Liver (tissue), 9 donors: ENCODE measurements around the gene STYXL2. TPM values are rescaled to one million over a fixed set of nuclear protein-coding genes. Genes with fewer than 3 reads are reported as not detected.

Experiments
- DNase-seq: peaks from one replicate; pipeline ENCODE4 v3.0.0-alpha.2; 2017; ENCODE audit warnings: low spot score
- H3K27ac ChIP-seq, 2 donors: one replicate each; pipeline ENCODE4 v1.7.0; 2013; ENCODE audit warnings: inconsistent platforms in 2 of 2, low read length in 2 of 2, control low read depth in 1 of 2, low read depth in 1 of 2, mild to moderate bottlenecking in 1 of 2
- H3K27me3 ChIP-seq, 4 donors: one replicate each; pipeline versions ENCODE4 v1.6.1 to v1.7.0; 2013; ENCODE audit warnings: low read length in 3 of 4, inconsistent platforms in 1 of 4, mild to moderate bottlenecking in 1 of 4, moderate library complexity in 1 of 4; ENCODE audit not compliant: control insufficient read depth in 4 of 4, insufficient read depth in 4 of 4
- H3K36me3 ChIP-seq, 4 donors: one replicate each; pipeline versions ENCODE4 v1.6.1 to v1.7.0; 2013; ENCODE audit warnings: low read length in 3 of 4, mild to moderate bottlenecking in 3 of 4, low read depth in 1 of 4, moderate library complexity in 1 of 4; ENCODE audit not compliant: control insufficient read depth in 4 of 4, insufficient read depth in 3 of 4
- H3K4me1 ChIP-seq, 4 donors: one replicate each; pipeline versions ENCODE4 v1.6.1 to v1.7.0; 2013; ENCODE audit warnings: low read length in 3 of 4, mild to moderate bottlenecking in 3 of 4, moderate library complexity in 1 of 4; ENCODE audit not compliant: control insufficient read depth in 4 of 4, insufficient read depth in 4 of 4
- H3K4me3 ChIP-seq, 3 donors: one replicate each; pipeline versions ENCODE4 v1.6.1 to v1.7.0; 2013; ENCODE audit warnings: low read length in 3 of 3, control low read depth in 1 of 3, low read depth in 1 of 3, mild to moderate bottlenecking in 1 of 3
- H3K9ac ChIP-seq, 2 donors: one replicate each; pipeline ENCODE4 v1.7.0; 2013; ENCODE audit warnings: low read length in 2 of 2, mild to moderate bottlenecking in 2 of 2, moderate library complexity in 2 of 2, control low read depth in 1 of 2, low read depth in 1 of 2
- H3K9me3 ChIP-seq, 4 donors: one replicate each; pipeline versions ENCODE4 v1.6.1 to v1.7.0; 2013; ENCODE audit warnings: low read length in 3 of 4; ENCODE audit not compliant: control insufficient read depth in 4 of 4
- EGR1 ChIP-seq, 2 donors: IDR thresholded peaks; 2 replicates each; pipeline ENCODE4 v1.6.1; 2016 to 2018; ENCODE audit warnings: antibody characterized with exemption in 2 of 2, low read depth in 2 of 2
- FOXA1 ChIP-seq: IDR thresholded peaks from 2 replicates; pipeline ENCODE4 v1.6.1; 2016; ENCODE audit warnings: antibody characterized with exemption
- GABPA ChIP-seq, 2 donors: IDR thresholded peaks in 1 of 2; conservative IDR thresholded peaks in 1 of 2; 2 replicates each; pipeline ENCODE4 v1.6.1; 2016; ENCODE audit warnings: antibody characterized with exemption in 2 of 2, mild to moderate bottlenecking in 1 of 2, moderate library complexity in 1 of 2
- JUND ChIP-seq, 2 donors: IDR thresholded peaks; 2 replicates each; pipeline ENCODE4 v1.6.1; 2016; ENCODE audit warnings: antibody characterized with exemption in 2 of 2
- NR2F2 ChIP-seq: IDR thresholded peaks from 2 replicates; pipeline ENCODE4 v1.6.1; 2016; ENCODE audit warnings: antibody characterized with exemption
- SP1 ChIP-seq: IDR thresholded peaks from 2 replicates; pipeline ENCODE4 v1.6.1; 2018; ENCODE audit warnings: antibody characterized with exemption, mild to moderate bottlenecking
- TAF1 ChIP-seq: conservative IDR thresholded peaks from 2 replicates; pipeline ENCODE4 v1.6.1; 2016; ENCODE audit warnings: antibody characterized with exemption, mild to moderate bottlenecking
- WGBS: extraction: QIAGEN DNeasy Blood & Tissue Kit; methylation state at CpG from one replicate; pipeline ENCODE4 v1.1.7; 2013; 5-methylcytosine and 5-hydroxymethylcytosine counted together
- polyA plus RNA-seq, 2 donors: library from polyadenylated mRNA; stranded (reverse) in 1 of 2; unstranded in 1 of 2; fragments of 200-250 nt in 1 of 2; fragments of >200 nt in 1 of 2; fragmentation: Nextera tagmentation in 1 of 2; extraction: Ambion mirVana in 1 of 2; gene quantifications; one replicate each; pipeline versions ENCODE4 v1.2.1 to v1.2.3, GENCODE V29; 2013 to 2015
- total RNA-seq, 2 donors: library from RNA; depleted of rRNA; stranded (reverse); fragments of >200 nt; gene quantifications; one replicate each; pipeline ENCODE4 v1.2.3, GENCODE V29; 2014
- TF ChIP-seq, protein P1 (sequence below): IDR thresholded peaks from 2 replicates; pipeline ENCODE4 v1.6.1; 2016; ENCODE audit warnings: antibody characterized with exemption, mild to moderate bottlenecking
- TF ChIP-seq, protein P2 (sequence below): fragments of 150-350 bp; IDR thresholded peaks from 2 replicates; pipeline ENCODE4 v1.5.1; 2017; ENCODE audit warnings: improper control_type of control experiment, low read depth, low read length; ENCODE audit not compliant: missing input control
- TF ChIP-seq, protein P3 (sequence below): IDR thresholded peaks from 2 replicates; pipeline ENCODE4 v1.6.1; 2016; ENCODE audit warnings: antibody characterized with exemption
- TF ChIP-seq, protein P4 (sequence below): IDR thresholded peaks from 2 replicates; pipeline ENCODE4 v1.6.1; 2016; ENCODE audit warnings: antibody characterized with exemption
- TF ChIP-seq, protein P5 (sequence below): IDR thresholded peaks from 2 replicates; pipeline ENCODE4 v1.6.1; 2016; ENCODE audit warnings: antibody characterized with exemption
- donor health status: healthy.
- donor health status: healthy.
- donor health status: healthy.
- donor health status: healthy.
- donor health status: healthy.

The STYXL2 gene
- total and polyA plus RNA-seq, 4 donors: 0.28 TPM; not detected in 3

DNA sequence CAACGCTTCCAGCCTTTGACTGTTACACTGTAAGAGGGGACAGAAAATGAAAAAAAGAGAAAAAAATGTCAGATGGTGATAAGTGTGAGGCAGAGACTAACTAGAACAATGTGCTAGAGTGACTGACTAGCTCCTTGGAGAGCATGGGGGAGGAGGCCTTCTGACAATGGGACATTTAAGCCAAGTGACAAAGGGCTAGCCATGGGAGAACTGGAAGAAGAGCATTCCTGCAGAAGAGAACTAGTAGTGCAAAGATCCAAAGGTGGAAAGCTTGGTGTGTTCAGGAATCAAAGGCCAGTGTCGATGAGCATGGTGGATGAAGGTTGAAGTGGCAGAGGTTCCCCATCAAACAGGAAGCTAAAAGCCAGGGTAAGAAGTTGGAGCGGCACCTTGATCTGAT is 25.8 kb downstream of the STYXL2 start:
- no peak overlapping the region for H3K4me3 ChIP-seq
- H3K27ac ChIP-seq: no peak overlapping the region
- no peaks in the 10 kb centered on the region for H3K36me3 ChIP-seq
- DNase-seq: no peak
- H3K4me1 ChIP-seq: peaks cover 3 to 9% (median 5%) of the 10 kb centered on the region in 4 donors
- H3K27me3 ChIP-seq: peaks cover 0 to 5% (median 0%) of the 10 kb centered on the region in 4 donors
- 92% methylated on average over 3 of the region's 3 CpGs for WGBS
- H3K9me3 ChIP-seq: no peaks in the 10 kb centered on the region
- no peak for TF ChIP-seq NR2F2
- no peak overlapping the region for H3K9ac ChIP-seq

DNA sequence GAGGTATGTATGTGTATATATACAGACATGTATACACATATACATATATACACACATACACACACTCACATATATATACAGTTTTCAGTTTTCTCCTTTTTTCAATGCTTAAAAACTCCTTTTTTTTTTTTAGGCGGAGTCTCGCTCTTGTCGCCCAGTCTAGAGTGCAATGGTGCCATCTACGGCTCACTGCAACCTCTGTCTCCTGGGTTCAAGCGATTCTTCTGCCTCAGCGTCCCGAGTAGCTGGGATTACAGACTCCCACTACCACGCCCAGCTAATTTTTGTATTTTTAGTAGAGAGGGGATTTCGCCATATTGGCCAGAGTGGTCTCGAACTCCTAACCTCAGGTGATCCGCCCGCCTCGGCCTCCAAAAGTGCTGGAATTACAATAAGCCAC is 27.0 kb downstream of the STYXL2 start:
- Histone ChIP-seq H3K9ac (no peak overlapping the region), H3K4me3 (peak overlapping the region in 1 of 3 donors; percentile 26)

DNA sequence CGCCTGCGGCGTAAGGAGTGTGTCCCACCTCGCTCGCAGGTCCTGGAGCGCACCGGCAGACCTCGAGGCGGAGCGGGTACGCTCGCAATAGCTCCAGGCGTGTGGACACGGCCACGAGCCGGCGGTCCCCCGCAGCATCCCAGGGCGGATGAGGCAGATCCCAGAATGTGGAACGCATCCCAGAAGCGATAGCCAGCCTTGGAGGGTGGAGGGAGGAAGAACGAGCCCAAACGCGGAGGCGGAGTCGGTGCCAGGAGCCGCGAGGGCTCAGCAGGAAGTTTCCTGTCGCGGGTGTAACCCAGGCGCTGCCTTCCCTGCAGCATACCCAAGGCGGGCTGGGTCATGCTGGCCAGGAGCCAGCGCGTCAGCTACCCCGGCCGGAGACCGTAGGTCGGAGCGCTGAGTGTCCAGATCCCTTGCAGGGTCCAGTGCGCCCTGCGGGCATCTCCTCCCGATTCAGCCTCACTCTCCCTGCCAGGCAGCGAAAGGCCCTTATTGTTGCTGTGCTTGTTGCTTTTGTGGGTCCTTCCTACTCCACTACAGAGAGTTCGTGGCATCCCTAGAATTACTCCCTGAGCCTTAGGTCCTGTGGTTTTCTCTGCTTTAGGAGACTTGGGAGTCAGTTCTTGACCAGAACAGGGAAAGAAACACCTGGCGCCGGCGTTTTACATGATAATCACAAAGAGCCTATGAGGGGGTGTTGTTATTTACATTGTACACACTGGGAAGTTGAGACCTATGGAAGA is 27.7 kb downstream of the STYXL2 start:
- 13% methylated on average over 47 of the region's 47 CpGs for WGBS
- no peak for DNase-seq
- Histone ChIP-seq H3K4me3 (peak overlapping the region in 1 of 3 donors; percentile 26), H3K9me3 (no peaks in the 10 kb centered on the region), H3K27me3 (peaks cover 0 to 8% (median 0%) of the 10 kb centered on the region in 4 donors), H3K36me3 (no peaks in the 10 kb centered on the region), H3K27ac (no peak overlapping the region), H3K4me1 (peaks cover 3 to 9% (median 5%) of the 10 kb centered on the region in 4 donors), H3K9ac (no peak overlapping the region)
- TF ChIP-seq SP1 (no peak), FOXA1 (no peak), NR2F2 (no peak), GABPA (IDR thresholded peaks at IDR 0.05 in 1 of 2, conservative IDR thresholded peaks at IDR 0.05 in 1 of 2) (no peak), TAF1 (no peak), EGR1 (IDR thresholded peaks at IDR 0.05; ENCODE audit: low read depth in 2 of 2) (no peak), JUND (IDR thresholded peaks at IDR 0.05) (no peak)
- TF ChIP-seq, protein P1, sequence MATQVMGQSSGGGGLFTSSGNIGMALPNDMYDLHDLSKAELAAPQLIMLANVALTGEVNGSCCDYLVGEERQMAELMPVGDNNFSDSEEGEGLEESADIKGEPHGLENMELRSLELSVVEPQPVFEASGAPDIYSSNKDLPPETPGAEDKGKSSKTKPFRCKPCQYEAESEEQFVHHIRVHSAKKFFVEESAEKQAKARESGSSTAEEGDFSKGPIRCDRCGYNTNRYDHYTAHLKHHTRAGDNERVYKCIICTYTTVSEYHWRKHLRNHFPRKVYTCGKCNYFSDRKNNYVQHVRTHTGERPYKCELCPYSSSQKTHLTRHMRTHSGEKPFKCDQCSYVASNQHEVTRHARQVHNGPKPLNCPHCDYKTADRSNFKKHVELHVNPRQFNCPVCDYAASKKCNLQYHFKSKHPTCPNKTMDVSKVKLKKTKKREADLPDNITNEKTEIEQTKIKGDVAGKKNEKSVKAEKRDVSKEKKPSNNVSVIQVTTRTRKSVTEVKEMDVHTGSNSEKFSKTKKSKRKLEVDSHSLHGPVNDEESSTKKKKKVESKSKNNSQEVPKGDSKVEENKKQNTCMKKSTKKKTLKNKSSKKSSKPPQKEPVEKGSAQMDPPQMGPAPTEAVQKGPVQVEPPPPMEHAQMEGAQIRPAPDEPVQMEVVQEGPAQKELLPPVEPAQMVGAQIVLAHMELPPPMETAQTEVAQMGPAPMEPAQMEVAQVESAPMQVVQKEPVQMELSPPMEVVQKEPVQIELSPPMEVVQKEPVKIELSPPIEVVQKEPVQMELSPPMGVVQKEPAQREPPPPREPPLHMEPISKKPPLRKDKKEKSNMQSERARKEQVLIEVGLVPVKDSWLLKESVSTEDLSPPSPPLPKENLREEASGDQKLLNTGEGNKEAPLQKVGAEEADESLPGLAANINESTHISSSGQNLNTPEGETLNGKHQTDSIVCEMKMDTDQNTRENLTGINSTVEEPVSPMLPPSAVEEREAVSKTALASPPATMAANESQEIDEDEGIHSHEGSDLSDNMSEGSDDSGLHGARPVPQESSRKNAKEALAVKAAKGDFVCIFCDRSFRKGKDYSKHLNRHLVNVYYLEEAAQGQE: no peak
- TF ChIP-seq, protein P2, sequence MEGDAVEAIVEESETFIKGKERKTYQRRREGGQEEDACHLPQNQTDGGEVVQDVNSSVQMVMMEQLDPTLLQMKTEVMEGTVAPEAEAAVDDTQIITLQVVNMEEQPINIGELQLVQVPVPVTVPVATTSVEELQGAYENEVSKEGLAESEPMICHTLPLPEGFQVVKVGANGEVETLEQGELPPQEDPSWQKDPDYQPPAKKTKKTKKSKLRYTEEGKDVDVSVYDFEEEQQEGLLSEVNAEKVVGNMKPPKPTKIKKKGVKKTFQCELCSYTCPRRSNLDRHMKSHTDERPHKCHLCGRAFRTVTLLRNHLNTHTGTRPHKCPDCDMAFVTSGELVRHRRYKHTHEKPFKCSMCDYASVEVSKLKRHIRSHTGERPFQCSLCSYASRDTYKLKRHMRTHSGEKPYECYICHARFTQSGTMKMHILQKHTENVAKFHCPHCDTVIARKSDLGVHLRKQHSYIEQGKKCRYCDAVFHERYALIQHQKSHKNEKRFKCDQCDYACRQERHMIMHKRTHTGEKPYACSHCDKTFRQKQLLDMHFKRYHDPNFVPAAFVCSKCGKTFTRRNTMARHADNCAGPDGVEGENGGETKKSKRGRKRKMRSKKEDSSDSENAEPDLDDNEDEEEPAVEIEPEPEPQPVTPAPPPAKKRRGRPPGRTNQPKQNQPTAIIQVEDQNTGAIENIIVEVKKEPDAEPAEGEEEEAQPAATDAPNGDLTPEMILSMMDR: no peak
- TF ChIP-seq, protein P3, sequence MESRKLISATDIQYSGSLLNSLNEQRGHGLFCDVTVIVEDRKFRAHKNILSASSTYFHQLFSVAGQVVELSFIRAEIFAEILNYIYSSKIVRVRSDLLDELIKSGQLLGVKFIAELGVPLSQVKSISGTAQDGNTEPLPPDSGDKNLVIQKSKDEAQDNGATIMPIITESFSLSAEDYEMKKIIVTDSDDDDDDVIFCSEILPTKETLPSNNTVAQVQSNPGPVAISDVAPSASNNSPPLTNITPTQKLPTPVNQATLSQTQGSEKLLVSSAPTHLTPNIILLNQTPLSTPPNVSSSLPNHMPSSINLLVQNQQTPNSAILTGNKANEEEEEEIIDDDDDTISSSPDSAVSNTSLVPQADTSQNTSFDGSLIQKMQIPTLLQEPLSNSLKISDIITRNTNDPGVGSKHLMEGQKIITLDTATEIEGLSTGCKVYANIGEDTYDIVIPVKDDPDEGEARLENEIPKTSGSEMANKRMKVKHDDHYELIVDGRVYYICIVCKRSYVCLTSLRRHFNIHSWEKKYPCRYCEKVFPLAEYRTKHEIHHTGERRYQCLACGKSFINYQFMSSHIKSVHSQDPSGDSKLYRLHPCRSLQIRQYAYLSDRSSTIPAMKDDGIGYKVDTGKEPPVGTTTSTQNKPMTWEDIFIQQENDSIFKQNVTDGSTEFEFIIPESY: no peak
- TF ChIP-seq, protein P4, sequence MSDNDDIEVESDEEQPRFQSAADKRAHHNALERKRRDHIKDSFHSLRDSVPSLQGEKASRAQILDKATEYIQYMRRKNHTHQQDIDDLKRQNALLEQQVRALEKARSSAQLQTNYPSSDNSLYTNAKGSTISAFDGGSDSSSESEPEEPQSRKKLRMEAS: no peak
- TF ChIP-seq, protein P5, sequence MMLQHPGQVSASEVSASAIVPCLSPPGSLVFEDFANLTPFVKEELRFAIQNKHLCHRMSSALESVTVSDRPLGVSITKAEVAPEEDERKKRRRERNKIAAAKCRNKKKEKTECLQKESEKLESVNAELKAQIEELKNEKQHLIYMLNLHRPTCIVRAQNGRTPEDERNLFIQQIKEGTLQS: no peak

More for the DNA sequence above, 27.0 kb downstream of the STYXL2 start:
- Histone ChIP-seq H3K27ac (no peak overlapping the region), H3K9me3 (no peaks in the 10 kb centered on the region), H3K4me1 (peaks cover 3 to 9% (median 5%) of the 10 kb centered on the region in 4 donors), H3K27me3 (peaks cover 0 to 8% (median 0%) of the 10 kb centered on the region in 4 donors), H3K36me3 (no peaks in the 10 kb centered on the region)
- 57% methylated on average over 13 of the region's 13 CpGs for WGBS
- no peak for TF ChIP-seq EGR1 (IDR thresholded peaks at IDR 0.05; ENCODE audit: low read depth in 2 of 2)
- TF ChIP-seq, protein P5: no peak
- TF ChIP-seq, protein P2: no peak
- TF ChIP-seq GABPA (IDR thresholded peaks at IDR 0.05 in 1 of 2, conservative IDR thresholded peaks at IDR 0.05 in 1 of 2): no peak
- TF ChIP-seq TAF1: no peak
- no peak for DNase-seq
